Measurements from ENCODE around the gene RADIL. TPM values are rescaled to one million over a fixed set of nuclear protein-coding genes. Genes with fewer than 3 reads are reported as not detected.

The RADIL gene
- total and polyA plus RNA-seq, 2 donors (not counting 1 experiment from before 2014, with no cell fraction given), result not detected

- CTCF ChIA-PET, result interaction anchor here (1.0 kb wide), 1 partner anchor 11 kb away, joined by 3 read pairs; no protein-coding TSS in a partner anchor
Observed at GRCh38 chr7:4787541-4787940, 96.0 kb downstream of the RADIL start.

GRCh38 chr7:4786015-4786414 lies 97.5 kb downstream of the RADIL start:
- Mint-ChIP-seq H3K9me3 (ENCODE audit: insufficient read depth) (no peaks in the 10 kb centered on the region), H3K4me1 (no peaks in the 10 kb centered on the region), H3K4me3 (no peak overlapping the region), H3K27me3 (no peaks in the 10 kb centered on the region), H3K27ac (no peak overlapping the region)
- ChIA-PET CTCF (no interaction called here), POLR2A (no interaction called here)
- H3K4me2 ChIP-seq (replicated peaks; ENCODE audit: low read depth, low read length, poor library complexity, severe bottlenecking), result no peak overlapping the region
- DNase-seq (no peak), ATAC-seq (ENCODE audit: low read depth) (no peak)
- no peak overlapping the region for H3K4me3 ChIP-seq (ENCODE audit: control extremely low read depth in 1 of 5, extremely low read depth in 1 of 5, insufficient read depth in 1 of 5, low read depth in 2 of 5, low read length in 4 of 5)
- no peaks in the 10 kb centered on the region for H3K4me1 ChIP-seq (ENCODE audit: control insufficient read depth in 2 of 2, insufficient read depth in 2 of 2, low read length in 2 of 2)
- intact Hi-C loops (cut with micrococcal nuclease), result no loop called here
- H4K20me1 ChIP-seq (ENCODE audit: control insufficient read depth, insufficient read depth, low read length, poor library complexity, severe bottlenecking), result peaks cover 51% of the 10 kb centered on the region
- no peak overlapping the region for H3K9ac ChIP-seq (ENCODE audit: low read length)
- H3K9me3 ChIP-seq (ENCODE audit: control extremely low read depth in 1 of 3, control insufficient read depth in 2 of 3, insufficient read depth in 1 of 3, low read length in 2 of 3), result no peaks in the 10 kb centered on the region
- 99% methylated on average over 17 of the region's 17 CpGs for WGBS (ENCODE audit: insufficient coverage)
- TF ChIP-seq EZH2 (IDR thresholded peaks at IDR 0.05; ENCODE audit: borderline replicate concordance, insufficient read depth, low read depth, low read length, poor library complexity, severe bottlenecking), result no peak
- no peak for TF ChIP-seq CTCF (IDR thresholded peaks at IDR 0.05)
- H3K36me3 ChIP-seq (replicated peaks in 1 of 2; ENCODE audit: control extremely low read depth in 1 of 2, control insufficient read depth in 1 of 2, extremely low read depth in 1 of 2, insufficient read depth in 2 of 2, low read length in 1 of 2), result peaks cover 4 to 76% of the 10 kb centered on the region in 2 experiments
- H3K27me3 ChIP-seq (replicated peaks in 1 of 4; ENCODE audit: control extremely low read depth in 1 of 4, control insufficient read depth in 3 of 4, insufficient read depth in 4 of 4, low read length in 3 of 4), result no peaks in the 10 kb centered on the region
- H2AFZ ChIP-seq (ENCODE audit: insufficient read depth, low read depth, low read length, poor library complexity, severe bottlenecking), result no peak overlapping the region
- peaks cover 18% of the 10 kb centered on the region for H3K79me2 ChIP-seq (ENCODE audit: control insufficient read depth, insufficient read depth, low read length)
- no peak overlapping the region for H3K27ac ChIP-seq (ENCODE audit: low read length in 2 of 2)

More at GRCh38 chr7:4787541-4787940, 96.0 kb downstream of the RADIL start:
- no peak overlapping the region for H3K27ac Mint-ChIP-seq
- peaks cover 2% of the 10 kb centered on the region for H3K4me1 Mint-ChIP-seq
- 99% methylated on average over 17 of the region's 17 CpGs for WGBS (ENCODE audit: insufficient coverage)
- POLR2A ChIA-PET, result interaction anchor here (0.5 kb wide), 1 partner anchor 355 kb away, joined by 4 read pairs; no protein-coding TSS in a partner anchor
- Histone ChIP-seq H3K36me3 (replicated peaks in 1 of 2; ENCODE audit: control extremely low read depth in 1 of 2, control insufficient read depth in 1 of 2, extremely low read depth in 1 of 2, insufficient read depth in 2 of 2, low read length in 1 of 2) (peaks cover 0 to 70% of the 10 kb centered on the region in 2 experiments), H3K27ac (ENCODE audit: low read length in 2 of 2) (no peak overlapping the region), H3K4me2 (replicated peaks; ENCODE audit: low read depth, low read length, poor library complexity, severe bottlenecking) (no peak overlapping the region), H2AFZ (ENCODE audit: insufficient read depth, low read depth, low read length, poor library complexity, severe bottlenecking) (no peak overlapping the region), H3K9me3 (ENCODE audit: control extremely low read depth in 1 of 3, control insufficient read depth in 2 of 3, insufficient read depth in 1 of 3, low read length in 2 of 3) (peaks cover 0 to 9% (median 0%) of the 10 kb centered on the region in 3 donors), H3K4me3 (ENCODE audit: control extremely low read depth in 1 of 5, extremely low read depth in 1 of 5, insufficient read depth in 1 of 5, low read depth in 2 of 5, low read length in 4 of 5) (no peak overlapping the region), H3K4me1 (ENCODE audit: control insufficient read depth in 2 of 2, insufficient read depth in 2 of 2, low read length in 2 of 2) (peaks cover 0 to 4% of the 10 kb centered on the region in 2 donors), H3K79me2 (ENCODE audit: control insufficient read depth, insufficient read depth, low read length) (peaks cover 3% of the 10 kb centered on the region), H4K20me1 (ENCODE audit: control insufficient read depth, insufficient read depth, low read length, poor library complexity, severe bottlenecking) (peaks cover 36% of the 10 kb centered on the region), H3K9ac (ENCODE audit: low read length) (no peak overlapping the region), H3K27me3 (replicated peaks in 1 of 4; ENCODE audit: control extremely low read depth in 1 of 4, control insufficient read depth in 3 of 4, insufficient read depth in 4 of 4, low read length in 3 of 4) (no peaks in the 10 kb centered on the region)
- TF ChIP-seq CTCF (IDR thresholded peaks at IDR 0.05), result no peak
- no peak for TF ChIP-seq EZH2 (IDR thresholded peaks at IDR 0.05; ENCODE audit: borderline replicate concordance, insufficient read depth, low read depth, low read length, poor library complexity, severe bottlenecking)
- ATAC-seq (ENCODE audit: low read depth) (no peak), DNase-seq (no peak)
- no peak overlapping the region for H3K4me3 Mint-ChIP-seq
- no peaks in the 10 kb centered on the region for H3K27me3 Mint-ChIP-seq
- intact Hi-C loops (cut with micrococcal nuclease), result no loop called here
- no peaks in the 10 kb centered on the region for H3K9me3 Mint-ChIP-seq (ENCODE audit: insufficient read depth)
